Neural cell (in vitro differentiated cells): ENCODE data around the gene GRP. TPM values are rescaled to one million over a fixed set of nuclear protein-coding genes. Genes with fewer than 3 reads are reported as not detected.

ENCODE experiments used
- H2AFZ ChIP-seq: fragments of 200-600, 300-800 bp; sonication (generic), shearing (Covaris generic); 2 replicates; pipeline ENCODE4 v1.6.0; 2014; ENCODE audit warnings: low read depth, mild to moderate bottlenecking, antibody characterized with exemption, low read length, moderate library complexity
- H3F3A ChIP-seq: fragments of 200-600 bp; shearing (Covaris generic); 2 replicates; pipeline ENCODE4 v1.6.1; 2016; ENCODE audit warnings: mild to moderate bottlenecking, moderate library complexity, mixed read lengths, antibody characterized with exemption, low read length; ENCODE audit not compliant: insufficient read depth, poor library complexity, severe bottlenecking
- H3K27ac ChIP-seq: fragments of 200-600, 300-800 bp; sonication (generic), shearing (Covaris generic); 2 replicates; pipeline ENCODE4 v1.5.1; 2014; ENCODE audit warnings: mild to moderate bottlenecking, low read length, moderate library complexity
- H3K27me3 ChIP-seq: fragments of 300-800, 200-600 bp; sonication (generic), shearing (Covaris generic); 2 replicates; pipeline ENCODE4 v1.6.0; 2014; ENCODE audit warnings: mild to moderate bottlenecking, low read depth, low read length, moderate library complexity; ENCODE audit not compliant: insufficient read depth
- H3K36me3 ChIP-seq: fragments of 300-800, 200-600 bp; sonication (generic), shearing (Covaris generic); 2 replicates; pipeline ENCODE4 v1.5.1; 2014; ENCODE audit warnings: mild to moderate bottlenecking, antibody characterized with exemption, low read length, moderate library complexity; ENCODE audit not compliant: insufficient read depth
- H3K4me2 ChIP-seq: fragments of 300-800, 200-600 bp; sonication (generic), shearing (Covaris generic); 2 replicates; pipeline ENCODE4 v1.6.0; 2014; ENCODE audit warnings: mild to moderate bottlenecking, low read length
- H3K4me3 ChIP-seq: fragments of 300-800, 200-600 bp; sonication (generic), shearing (Covaris generic); 2 replicates; pipeline ENCODE4 v1.5.1; 2014; ENCODE audit warnings: mild to moderate bottlenecking, low read length, moderate library complexity
- H3K79me2 ChIP-seq: fragments of 200-600 bp; shearing (Covaris generic); replicated peaks from 2 replicates; pipeline ENCODE4 v1.6.0; 2014; ENCODE audit warnings: mild to moderate bottlenecking, low read length, moderate library complexity; ENCODE audit not compliant: insufficient read depth
- H3K9ac ChIP-seq: fragments of 300-800, 200-600 bp; sonication (generic), shearing (Covaris generic); 2 replicates; pipeline ENCODE4 v1.6.1; 2016; ENCODE audit warnings: mild to moderate bottlenecking, low read length, mixed read lengths
- H3K9me2 ChIP-seq: fragments of 200-600 bp; shearing (Covaris generic); 2 replicates; pipeline ENCODE4 v1.6.1; 2016; ENCODE audit warnings: mild to moderate bottlenecking, low read length, mixed read lengths; ENCODE audit not compliant: insufficient read depth
- H3K9me3 ChIP-seq: fragments of 200-600, 300-800 bp; sonication (generic), shearing (Covaris generic); 2 replicates; pipeline ENCODE4 v1.6.1; 2016; ENCODE audit warnings: mild to moderate bottlenecking, mixed run types, low read length, moderate library complexity, mixed read lengths
- H4K20me1 ChIP-seq: fragments of 200-600 bp; shearing (Covaris generic); 2 replicates; pipeline ENCODE4 v1.6.1; 2016; ENCODE audit warnings: mild to moderate bottlenecking, mixed run types; ENCODE audit not compliant: insufficient read depth
- EP300 ChIP-seq: fragments of 450-650 bp; conservative IDR thresholded peaks from 2 replicates; pipeline ENCODE4 v1.6.1; 2014; ENCODE audit warnings: antibody characterized with exemption, mild to moderate bottlenecking, moderate library complexity; ENCODE audit not compliant: poor library complexity, severe bottlenecking
- EZH2 ChIP-seq: fragments of 200-600, 300-800 bp; shearing (Covaris generic), sonication (generic); IDR thresholded peaks from 2 replicates; pipeline ENCODE4 v1.6.1; 2014; ENCODE audit warnings: antibody characterized with exemption, low read length, borderline replicate concordance, mild to moderate bottlenecking; ENCODE audit not compliant: insufficient read depth, poor library complexity, severe bottlenecking
- MXI1 ChIP-seq: fragments of 450-650 bp; conservative IDR thresholded peaks from 2 replicates; pipeline ENCODE4 v1.6.1; 2014; ENCODE audit warnings: antibody characterized with exemption, mild to moderate bottlenecking; ENCODE audit not compliant: poor library complexity, severe bottlenecking
- POLR2AphosphoS5 ChIP-seq: IDR thresholded peaks from 2 replicates; pipeline ENCODE4 v1.6.1; 2012
- RAD21 ChIP-seq: fragments of 450-650 bp; conservative IDR thresholded peaks from 2 replicates; pipeline ENCODE4 v1.6.1; 2014; ENCODE audit warnings: antibody characterized with exemption, mild to moderate bottlenecking, moderate library complexity
- SMC3 ChIP-seq: fragments of 450-650 bp; conservative IDR thresholded peaks from 2 replicates; pipeline ENCODE4 v1.6.1; 2014; ENCODE audit warnings: antibody characterized with exemption, mild to moderate bottlenecking, moderate library complexity; ENCODE audit not compliant: poor library complexity
- TAF1 ChIP-seq: IDR thresholded peaks from 2 replicates; pipeline ENCODE4 v1.6.1; 2012; ENCODE audit warnings: low read depth
- polyA plus RNA-seq: library from polyadenylated mRNA; depleted of rRNA; stranded (reverse); fragments of >200 nt; gene quantifications from 2 replicates; pipeline ENCODE4 v1.2.3, GENCODE V29; 2014
- TF ChIP-seq, protein P1 (sequence below): IDR thresholded peaks from 2 replicates; pipeline ENCODE4 v1.6.1; 2012; ENCODE audit warnings: borderline replicate concordance
- TF ChIP-seq, protein P2 (sequence below): fragments of 450-650 bp; IDR thresholded peaks from 2 replicates; pipeline ENCODE4 v1.5.1; 2014; ENCODE audit warnings: antibody characterized with exemption, mild to moderate bottlenecking, moderate library complexity; ENCODE audit not compliant: poor library complexity, severe bottlenecking

Gene GRP
- polyA plus RNA-seq, 1 donor from 2014 or later = not detected

DNA sequence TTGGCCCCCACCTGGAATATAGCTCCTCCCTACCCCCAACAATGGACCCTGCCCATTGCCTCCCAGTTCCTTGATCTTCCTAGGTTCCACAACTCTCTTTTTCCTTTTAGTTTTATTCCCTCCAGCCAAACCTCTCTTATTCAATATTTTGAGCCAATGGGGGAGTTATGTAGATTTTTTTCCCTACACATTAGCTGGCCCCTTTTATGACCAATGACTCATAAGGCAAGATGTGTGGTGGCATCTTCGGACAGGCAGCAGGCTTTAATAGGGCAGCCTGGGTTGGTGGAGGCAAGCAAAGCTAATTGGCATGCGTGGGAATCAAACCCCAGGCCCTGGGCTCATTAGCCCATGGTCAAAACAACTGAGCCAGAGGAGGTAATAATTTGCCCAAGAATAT is 9.2 kb downstream of the GRP start:
- Histone ChIP-seq H3K4me3 (no peak overlapping the region), H3K9me3 (no peaks in the 10 kb centered on the region), H3K79me2 (no peaks in the 10 kb centered on the region), H4K20me1 (no peaks in the 10 kb centered on the region), H3K27ac (no peak overlapping the region), H3F3A (no peaks in the 10 kb centered on the region), H3K36me3 (no peaks in the 10 kb centered on the region), H3K9ac (no peak overlapping the region), H3K27me3 (no peaks in the 10 kb centered on the region), H3K9me2 (no peaks in the 10 kb centered on the region), H2AFZ (no peak overlapping the region), H3K4me2 (no peak overlapping the region)
- TF ChIP-seq TAF1 = no peak

DNA sequence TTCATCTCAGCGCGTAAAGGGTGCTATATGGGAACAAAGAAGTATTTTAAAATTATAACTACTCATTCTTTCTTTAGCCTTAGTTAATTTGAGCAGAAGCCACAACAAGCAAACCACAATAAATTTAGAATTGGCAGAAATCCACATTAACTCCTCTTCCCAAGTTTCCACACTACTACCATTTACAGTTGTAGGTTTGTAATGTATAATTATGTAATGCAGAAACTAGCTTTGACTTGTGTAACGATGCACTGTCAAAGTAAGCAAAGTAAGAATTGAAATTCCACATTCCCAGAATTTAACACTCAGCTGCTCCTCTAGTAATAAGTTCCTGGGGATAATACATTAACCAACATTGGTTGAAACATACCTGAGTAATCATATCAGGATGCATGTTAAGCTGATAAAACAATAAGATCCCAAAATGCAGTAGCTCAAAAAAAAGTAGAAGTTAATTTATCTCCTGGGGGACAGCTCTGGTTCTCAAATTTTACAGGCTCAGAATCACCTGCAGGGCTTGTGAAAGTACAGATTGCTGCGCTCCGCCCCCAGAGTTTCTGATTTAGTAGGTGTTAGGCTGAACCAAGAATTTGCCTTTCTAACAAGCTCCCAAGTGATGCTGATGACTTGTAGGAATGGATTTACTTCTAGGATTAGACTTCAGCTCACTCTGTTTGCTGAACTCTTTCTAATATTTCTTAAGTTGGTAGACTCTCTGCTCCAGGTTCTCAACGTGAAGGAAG is 9.9 kb downstream of the GRP start:
- H3K27me3 ChIP-seq = no peaks in the 10 kb centered on the region
- no peaks in the 10 kb centered on the region for H3F3A ChIP-seq
- no peaks in the 10 kb centered on the region for H3K9me3 ChIP-seq
- H3K36me3 ChIP-seq = no peaks in the 10 kb centered on the region
- no peaks in the 10 kb centered on the region for H4K20me1 ChIP-seq
- H3K4me3 ChIP-seq = no peak overlapping the region
- no peak overlapping the region for H3K4me2 ChIP-seq
- H3K79me2 ChIP-seq = no peaks in the 10 kb centered on the region
- no peak overlapping the region for H3K9ac ChIP-seq
- H3K9me2 ChIP-seq = no peaks in the 10 kb centered on the region
- TF ChIP-seq, protein P1, sequence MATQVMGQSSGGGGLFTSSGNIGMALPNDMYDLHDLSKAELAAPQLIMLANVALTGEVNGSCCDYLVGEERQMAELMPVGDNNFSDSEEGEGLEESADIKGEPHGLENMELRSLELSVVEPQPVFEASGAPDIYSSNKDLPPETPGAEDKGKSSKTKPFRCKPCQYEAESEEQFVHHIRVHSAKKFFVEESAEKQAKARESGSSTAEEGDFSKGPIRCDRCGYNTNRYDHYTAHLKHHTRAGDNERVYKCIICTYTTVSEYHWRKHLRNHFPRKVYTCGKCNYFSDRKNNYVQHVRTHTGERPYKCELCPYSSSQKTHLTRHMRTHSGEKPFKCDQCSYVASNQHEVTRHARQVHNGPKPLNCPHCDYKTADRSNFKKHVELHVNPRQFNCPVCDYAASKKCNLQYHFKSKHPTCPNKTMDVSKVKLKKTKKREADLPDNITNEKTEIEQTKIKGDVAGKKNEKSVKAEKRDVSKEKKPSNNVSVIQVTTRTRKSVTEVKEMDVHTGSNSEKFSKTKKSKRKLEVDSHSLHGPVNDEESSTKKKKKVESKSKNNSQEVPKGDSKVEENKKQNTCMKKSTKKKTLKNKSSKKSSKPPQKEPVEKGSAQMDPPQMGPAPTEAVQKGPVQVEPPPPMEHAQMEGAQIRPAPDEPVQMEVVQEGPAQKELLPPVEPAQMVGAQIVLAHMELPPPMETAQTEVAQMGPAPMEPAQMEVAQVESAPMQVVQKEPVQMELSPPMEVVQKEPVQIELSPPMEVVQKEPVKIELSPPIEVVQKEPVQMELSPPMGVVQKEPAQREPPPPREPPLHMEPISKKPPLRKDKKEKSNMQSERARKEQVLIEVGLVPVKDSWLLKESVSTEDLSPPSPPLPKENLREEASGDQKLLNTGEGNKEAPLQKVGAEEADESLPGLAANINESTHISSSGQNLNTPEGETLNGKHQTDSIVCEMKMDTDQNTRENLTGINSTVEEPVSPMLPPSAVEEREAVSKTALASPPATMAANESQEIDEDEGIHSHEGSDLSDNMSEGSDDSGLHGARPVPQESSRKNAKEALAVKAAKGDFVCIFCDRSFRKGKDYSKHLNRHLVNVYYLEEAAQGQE = no peak
- no peak for TF ChIP-seq MXI1
- no peak for TF ChIP-seq EP300
- no peak overlapping the region for H2AFZ ChIP-seq
- H3K27ac ChIP-seq = no peak overlapping the region

GRCh38 chr18:59231114-59231513 is 11.2 kb downstream of the GRP start:
- no peaks in the 10 kb centered on the region for H4K20me1 ChIP-seq
- no peak overlapping the region for H2AFZ ChIP-seq
- H3K4me2 ChIP-seq = no peak overlapping the region
- no peak overlapping the region for H3K27ac ChIP-seq
- H3F3A ChIP-seq = no peaks in the 10 kb centered on the region
- no peaks in the 10 kb centered on the region for H3K9me3 ChIP-seq
- TF ChIP-seq, protein P1 = no peak
- no peak for TF ChIP-seq TAF1
- no peak for TF ChIP-seq RAD21
- no peak for TF ChIP-seq EP300
- TF ChIP-seq MXI1 = no peak
- no peak for TF ChIP-seq EZH2
- TF ChIP-seq POLR2AphosphoS5 = no peak
- no peak for TF ChIP-seq SMC3
- TF ChIP-seq, protein P2, sequence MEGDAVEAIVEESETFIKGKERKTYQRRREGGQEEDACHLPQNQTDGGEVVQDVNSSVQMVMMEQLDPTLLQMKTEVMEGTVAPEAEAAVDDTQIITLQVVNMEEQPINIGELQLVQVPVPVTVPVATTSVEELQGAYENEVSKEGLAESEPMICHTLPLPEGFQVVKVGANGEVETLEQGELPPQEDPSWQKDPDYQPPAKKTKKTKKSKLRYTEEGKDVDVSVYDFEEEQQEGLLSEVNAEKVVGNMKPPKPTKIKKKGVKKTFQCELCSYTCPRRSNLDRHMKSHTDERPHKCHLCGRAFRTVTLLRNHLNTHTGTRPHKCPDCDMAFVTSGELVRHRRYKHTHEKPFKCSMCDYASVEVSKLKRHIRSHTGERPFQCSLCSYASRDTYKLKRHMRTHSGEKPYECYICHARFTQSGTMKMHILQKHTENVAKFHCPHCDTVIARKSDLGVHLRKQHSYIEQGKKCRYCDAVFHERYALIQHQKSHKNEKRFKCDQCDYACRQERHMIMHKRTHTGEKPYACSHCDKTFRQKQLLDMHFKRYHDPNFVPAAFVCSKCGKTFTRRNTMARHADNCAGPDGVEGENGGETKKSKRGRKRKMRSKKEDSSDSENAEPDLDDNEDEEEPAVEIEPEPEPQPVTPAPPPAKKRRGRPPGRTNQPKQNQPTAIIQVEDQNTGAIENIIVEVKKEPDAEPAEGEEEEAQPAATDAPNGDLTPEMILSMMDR = no peak
- H3K27me3 ChIP-seq = no peaks in the 10 kb centered on the region
- H3K9ac ChIP-seq = no peak overlapping the region
- no peak overlapping the region for H3K4me3 ChIP-seq
- H3K79me2 ChIP-seq = no peaks in the 10 kb centered on the region
- no peaks in the 10 kb centered on the region for H3K9me2 ChIP-seq
- H3K36me3 ChIP-seq = no peaks in the 10 kb centered on the region
